Cardiac muscle cell (in vitro differentiated cells and primary cell): Measurements from ENCODE around the gene DOC2A. TPM values are rescaled to one million over a fixed set of nuclear protein-coding genes. Genes with fewer than 3 reads are reported as not detected.

Experiments
- DNase-seq, 2 donors: peaks; one replicate each; pipeline versions ENCODE4 v3.0.0 to v3.0.0-alpha.2; 2010 to 2017; ENCODE audit warnings: low read depth in 1 of 2, low spot score in 1 of 2
- H3K27ac ChIP-seq: fragments of 200-600 bp; sonication (generic); 2 replicates; pipeline ENCODE4 v1.5.1; 2016
- H3K27me3 ChIP-seq: fragments of 200-600 bp; sonication (generic); 2 replicates; pipeline ENCODE4 v1.6.0; 2016; ENCODE audit warnings: control low read depth
- H3K36me3 ChIP-seq: fragments of 200-600 bp; sonication (generic); 2 replicates; pipeline ENCODE4 v1.5.1; 2016; ENCODE audit warnings: control low read depth
- H3K4me1 ChIP-seq: fragments of 200-600 bp; sonication (generic); 2 replicates; pipeline ENCODE4 v1.8.1; 2017; ENCODE audit warnings: low read depth, mild to moderate bottlenecking, mixed run types
- H3K4me3 ChIP-seq: fragments of 200-600 bp; sonication (generic); 2 replicates; pipeline ENCODE4 v1.5.1; 2016; ENCODE audit warnings: mild to moderate bottlenecking
- H3K9me3 ChIP-seq: fragments of 200-600 bp; sonication (generic); 2 replicates; pipeline ENCODE4 v1.5.1; 2017; ENCODE audit warnings: low read depth, mild to moderate bottlenecking, control low read depth
- CTCF ChIP-seq: IDR thresholded peaks from 2 replicates; pipeline ENCODE4 v1.5.1; 2012; ENCODE audit warnings: low read depth, mild to moderate bottlenecking, low read length
- polyA plus RNA-seq: library from polyadenylated mRNA; unstranded; fragments of >200 nt; fragmentation: Nextera tagmentation; extraction: Ambion mirVana; gene quantifications from 2 replicates; pipeline ENCODE4 v1.2.1, GENCODE V29; 2016
- total RNA-seq: library from RNA; depleted of rRNA; stranded (reverse); fragments of >200 nt; gene quantifications from 2 replicates; pipeline ENCODE4 v1.2.3, GENCODE V29; 2016

DOC2A gene
- total and polyA plus RNA-seq, 2 experiments from 2014 or later = 3.3 to 7.2 TPM

- Histone ChIP-seq H3K27ac (no peak overlapping the region), H3K9me3 (no peaks in the 10 kb centered on the region), H3K36me3 (peaks cover 13% of the 10 kb centered on the region), H3K4me3 (peak overlapping the region; percentile 64), H3K27me3 (no peaks in the 10 kb centered on the region), H3K4me1 (peaks cover 17% of the 10 kb centered on the region)
- no peak for DNase-seq
- TF ChIP-seq CTCF = no peak
Measured at GRCh38 chr16:29975134-29975538, 35.7 kb downstream of the DOC2A start.

GRCh38 chr16:29974291-29975133 lies 36.3 kb downstream of the DOC2A start:
- peak overlapping the region; percentile 69 for H3K27ac ChIP-seq

GRCh38 chr16:29973384-29974246 lies 37.2 kb downstream of the DOC2A start, which contains the start of gene TAOK2:
TAOK2 (plus strand) TSS chr16:29973868; CDS start chr16:29977773, 3,905 bp downstream.
- DNase-seq = peak; percentile 99 to 100
- peaks cover 5% of the 10 kb centered on the region for H3K36me3 ChIP-seq
- no peaks in the 10 kb centered on the region for H3K27me3 ChIP-seq
- H3K27ac ChIP-seq = peak within 1 kb of the TSS; percentile 69
- H3K9me3 ChIP-seq = no peaks in the 10 kb centered on the region
- peaks cover 17% of the 10 kb centered on the region for H3K4me1 ChIP-seq
- no peak for TF ChIP-seq CTCF
- peak within 1 kb of the TSS; percentile 64 for H3K4me3 ChIP-seq

More at GRCh38 chr16:29974291-29975133, 36.3 kb downstream of the DOC2A start:
- Histone ChIP-seq H3K4me1 (peaks cover 17% of the 10 kb centered on the region), H3K4me3 (peak overlapping the region; percentile 64), H3K36me3 (peaks cover 9% of the 10 kb centered on the region), H3K27me3 (no peaks in the 10 kb centered on the region), H3K9me3 (no peaks in the 10 kb centered on the region)
- peak; percentile 30 to 35 for DNase-seq
- TF ChIP-seq CTCF = no peak

GRCh38 chr16:29972992-29973383 lies 37.8 kb downstream of the DOC2A start:
- H3K4me1 ChIP-seq = peaks cover 17% of the 10 kb centered on the region
- TF ChIP-seq CTCF = no peak
- no peak for DNase-seq
- no peaks in the 10 kb centered on the region for H3K27me3 ChIP-seq
- H3K36me3 ChIP-seq = peaks cover 12% of the 10 kb centered on the region
- H3K27ac ChIP-seq = no peak overlapping the region
- H3K4me3 ChIP-seq = no peak overlapping the region
- H3K9me3 ChIP-seq = no peaks in the 10 kb centered on the region

- Histone ChIP-seq H3K27ac (no peak overlapping the region), H3K27me3 (no peaks in the 10 kb centered on the region), H3K4me3 (no peak overlapping the region), H3K9me3 (no peaks in the 10 kb centered on the region), H3K4me1 (peaks cover 17% of the 10 kb centered on the region), H3K36me3 (peaks cover 13% of the 10 kb centered on the region)
- DNase-seq = no peak
- no peak for TF ChIP-seq CTCF
Measured at GRCh38 chr16:29972500-29972899, 38.3 kb downstream of the DOC2A start.
